MM.1S (cell line): ENCODE measurements around the gene PRX.

Experiments used
- DNase-seq: peaks from one replicate; pipeline ENCODE4 v3.0.0-alpha.2; 2015
- H2AFZ ChIP-seq: fragments of 300-600 bp; sonication (generic); 2 replicates; pipeline ENCODE4 v1.6.0; 2016; ENCODE audit warnings: antibody characterized with exemption, low read length
- H3F3A ChIP-seq: fragments of 300-600 bp; sonication (generic); 2 replicates; pipeline ENCODE4 v1.6.1; 2016; ENCODE audit warnings: mild to moderate bottlenecking, antibody characterized with exemption, low read length, moderate library complexity, mixed read lengths; ENCODE audit not compliant: insufficient read depth
- H3K27ac ChIP-seq: fragments of 300-600 bp; sonication (generic); 2 replicates; pipeline ENCODE4 v1.5.1; 2016; ENCODE audit warnings: mild to moderate bottlenecking, low read length
- H3K27me3 ChIP-seq: fragments of 300-600 bp; sonication (generic); replicated peaks from 2 replicates; pipeline ENCODE4 v1.6.0; 2016; ENCODE audit warnings: low read length; ENCODE audit not compliant: insufficient read depth
- H3K36me3 ChIP-seq: fragments of 300-600 bp; sonication (generic); replicated peaks from 2 replicates; pipeline ENCODE4 v1.6.1; 2016; ENCODE audit warnings: mild to moderate bottlenecking, low read length, mixed read lengths; ENCODE audit not compliant: insufficient read depth
- H3K4me1 ChIP-seq: fragments of 300-600 bp; sonication (generic); 2 replicates; pipeline ENCODE4 v1.6.1; 2016; ENCODE audit warnings: low read length, mixed read lengths
- H3K4me2 ChIP-seq: fragments of 300-600 bp; sonication (generic); 2 replicates; pipeline ENCODE4 v1.6.0; 2016; ENCODE audit warnings: low read depth, low read length
- H3K4me3 ChIP-seq: fragments of 300-600 bp; sonication (generic); 2 replicates; pipeline ENCODE4 v1.5.1; 2016; ENCODE audit warnings: low read length, mixed read lengths
- H3K79me2 ChIP-seq: fragments of 300-600 bp; sonication (generic); 2 replicates; pipeline ENCODE4 v1.6.1; 2016; ENCODE audit warnings: mixed run types, low read length, mixed read lengths
- H3K9ac ChIP-seq: fragments of 300-600 bp; sonication (generic); 2 replicates; pipeline ENCODE4 v1.6.1; 2016; ENCODE audit warnings: low read length, mixed read lengths
- H3K9me2 ChIP-seq: fragments of 300-600 bp; sonication (generic); replicated peaks from 2 replicates; pipeline ENCODE4 v1.6.1; 2016; ENCODE audit warnings: mild to moderate bottlenecking, low read length, mixed read lengths; ENCODE audit not compliant: insufficient read depth
- H3K9me3 ChIP-seq: fragments of 300-600 bp; sonication (generic); replicated peaks from 2 replicates; pipeline ENCODE4 v1.6.1; 2016; ENCODE audit warnings: mild to moderate bottlenecking, low read length, mixed read lengths; ENCODE audit not compliant: insufficient read depth
- H4K20me1 ChIP-seq: fragments of 300-600 bp; sonication (generic); 2 replicates; pipeline ENCODE4 v1.6.1; 2016; ENCODE audit warnings: mild to moderate bottlenecking, low read length, moderate library complexity, mixed read lengths; ENCODE audit not compliant: insufficient read depth
- EZH2 ChIP-seq: fragments of 300-600 bp; sonication (generic); optimal IDR thresholded peaks from 2 replicates; pipeline ENCODE3; 2017; ENCODE audit warnings: low read depth, mild to moderate bottlenecking, antibody characterized with exemption, low read length, mixed read lengths
- EZH2phosphoT487 ChIP-seq: fragments of 300-600 bp; sonication (generic); IDR thresholded peaks from 2 replicates; pipeline ENCODE4 v1.6.1; 2018; ENCODE audit warnings: antibody characterized with exemption, low read length
- TF ChIP-seq, protein P1 (sequence below): fragments of 300-600 bp; sonication (generic); IDR thresholded peaks from 2 replicates; pipeline ENCODE4 v1.5.1; 2016; ENCODE audit warnings: antibody characterized with exemption, low read length, mixed read lengths

PRX gene

GRCh38 chr19:40392123-40392522 is 21.1 kb downstream of the PRX start:
- no peak overlapping the region for H2AFZ ChIP-seq
- peaks cover 44% of the 10 kb centered on the region for H3K27me3 ChIP-seq
- H3K27ac ChIP-seq: no peak overlapping the region
- no peak for DNase-seq
- H4K20me1 ChIP-seq: no peaks in the 10 kb centered on the region
- no peak overlapping the region for H3K4me3 ChIP-seq
- no peaks in the 10 kb centered on the region for H3K79me2 ChIP-seq
- peaks cover 7% of the 10 kb centered on the region; the same call in 1 of the 2 replicates for H3F3A ChIP-seq
- H3K9me3 ChIP-seq: no peaks in the 10 kb centered on the region
- TF ChIP-seq EZH2phosphoT487: no peak
- TF ChIP-seq, protein P1, sequence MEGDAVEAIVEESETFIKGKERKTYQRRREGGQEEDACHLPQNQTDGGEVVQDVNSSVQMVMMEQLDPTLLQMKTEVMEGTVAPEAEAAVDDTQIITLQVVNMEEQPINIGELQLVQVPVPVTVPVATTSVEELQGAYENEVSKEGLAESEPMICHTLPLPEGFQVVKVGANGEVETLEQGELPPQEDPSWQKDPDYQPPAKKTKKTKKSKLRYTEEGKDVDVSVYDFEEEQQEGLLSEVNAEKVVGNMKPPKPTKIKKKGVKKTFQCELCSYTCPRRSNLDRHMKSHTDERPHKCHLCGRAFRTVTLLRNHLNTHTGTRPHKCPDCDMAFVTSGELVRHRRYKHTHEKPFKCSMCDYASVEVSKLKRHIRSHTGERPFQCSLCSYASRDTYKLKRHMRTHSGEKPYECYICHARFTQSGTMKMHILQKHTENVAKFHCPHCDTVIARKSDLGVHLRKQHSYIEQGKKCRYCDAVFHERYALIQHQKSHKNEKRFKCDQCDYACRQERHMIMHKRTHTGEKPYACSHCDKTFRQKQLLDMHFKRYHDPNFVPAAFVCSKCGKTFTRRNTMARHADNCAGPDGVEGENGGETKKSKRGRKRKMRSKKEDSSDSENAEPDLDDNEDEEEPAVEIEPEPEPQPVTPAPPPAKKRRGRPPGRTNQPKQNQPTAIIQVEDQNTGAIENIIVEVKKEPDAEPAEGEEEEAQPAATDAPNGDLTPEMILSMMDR: no peak
- no peak for TF ChIP-seq EZH2
- no peaks in the 10 kb centered on the region for H3K9me2 ChIP-seq
- no peak overlapping the region for H3K9ac ChIP-seq
- no peak overlapping the region for H3K4me2 ChIP-seq
- no peaks in the 10 kb centered on the region for H3K4me1 ChIP-seq
- H3K36me3 ChIP-seq: no peaks in the 10 kb centered on the region

DNA sequence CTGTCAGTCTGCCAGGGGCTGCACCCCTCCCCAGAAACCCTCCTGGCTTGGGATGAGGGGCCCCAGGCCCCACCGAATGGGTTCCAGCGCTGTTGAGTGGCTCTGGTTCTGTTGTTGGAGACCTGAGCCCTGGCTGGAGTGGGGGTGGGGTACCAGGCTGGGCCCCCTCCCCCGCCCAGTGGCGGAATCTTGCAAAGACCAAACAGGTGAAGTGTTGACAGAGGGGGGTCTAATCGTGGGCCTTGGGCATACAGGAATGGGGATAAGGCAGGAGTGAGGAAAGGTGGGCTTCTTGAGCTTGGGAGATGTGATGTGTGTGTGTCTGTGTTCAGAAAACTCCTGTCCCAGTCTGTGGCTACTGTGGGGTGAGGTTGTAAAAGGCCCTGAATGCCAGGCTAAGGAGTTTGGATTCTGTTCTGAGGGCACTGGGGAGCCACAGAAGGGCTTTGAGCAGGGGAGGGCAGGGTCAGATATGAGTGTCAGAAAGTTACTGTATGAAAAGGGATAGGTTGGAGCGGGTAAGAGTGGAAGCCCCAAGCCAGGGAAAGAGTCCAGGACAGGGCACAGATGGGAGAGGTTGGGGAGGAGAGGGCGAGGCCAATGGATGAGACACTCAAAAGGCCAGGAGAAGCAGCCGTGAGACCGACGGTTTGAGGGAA is 23.0 kb downstream of the PRX start, which contains the start of gene HIPK4:
Gene HIPK4 (minus strand): TSS at position 98 of the 659 bp plus-strand sequence. CDS start 279 bp downstream, outside the sequence.
- Histone ChIP-seq H3K27ac (no peak within 1 kb of the TSS), H3K9me2 (no peaks in the 10 kb centered on the region), H3K27me3 (peaks cover 29% of the 10 kb centered on the region), H3K4me2 (no peak within 1 kb of the TSS), H3K9ac (no peak within 1 kb of the TSS), H3K79me2 (no peaks in the 10 kb centered on the region), H3K4me3 (no peak within 1 kb of the TSS), H3K4me1 (no peaks in the 10 kb centered on the region), H3F3A (no peaks in the 10 kb centered on the region), H3K36me3 (no peaks in the 10 kb centered on the region), H2AFZ (no peak within 1 kb of the TSS), H3K9me3 (no peaks in the 10 kb centered on the region), H4K20me1 (no peaks in the 10 kb centered on the region)
- no peak for TF ChIP-seq EZH2phosphoT487
- no peak for TF ChIP-seq EZH2
- TF ChIP-seq, protein P1: no peak
- no peak for DNase-seq

- TF ChIP-seq EZH2 (no peak), EZH2phosphoT487 (no peak)
- TF ChIP-seq, protein P1: no peak
- Histone ChIP-seq H3K27ac (no peak overlapping the region), H3K4me1 (no peaks in the 10 kb centered on the region)
Observed at GRCh38 chr19:40389404-40390083, 23.6 kb downstream of the PRX start.

More at GRCh38 chr19:40389404-40390083, 23.6 kb downstream of the PRX start:
- no peaks in the 10 kb centered on the region for H3F3A ChIP-seq
- no peak overlapping the region for H3K4me2 ChIP-seq
- H3K36me3 ChIP-seq: no peaks in the 10 kb centered on the region
- H2AFZ ChIP-seq: no peak overlapping the region
- no peak overlapping the region for H3K9ac ChIP-seq
- H3K79me2 ChIP-seq: no peaks in the 10 kb centered on the region
- no peaks in the 10 kb centered on the region for H3K9me2 ChIP-seq
- DNase-seq: no peak
- no peaks in the 10 kb centered on the region for H4K20me1 ChIP-seq
- H3K9me3 ChIP-seq: no peaks in the 10 kb centered on the region
- H3K27me3 ChIP-seq: peaks cover 27% of the 10 kb centered on the region
- H3K4me3 ChIP-seq: no peak overlapping the region
